ENCODE measurements around the gene PRR19. TPM values are rescaled to one million over a fixed set of nuclear protein-coding genes. Genes with fewer than 3 reads are reported as not detected.

Gene PRR19
- total and polyA plus RNA-seq, 10 of the 15 experiments (the other 5 are each of a cell fraction or from before 2014, with no cell fraction given) = 0.09 to 1.7 (median 0.73) TPM; not detected in 1

DNA sequence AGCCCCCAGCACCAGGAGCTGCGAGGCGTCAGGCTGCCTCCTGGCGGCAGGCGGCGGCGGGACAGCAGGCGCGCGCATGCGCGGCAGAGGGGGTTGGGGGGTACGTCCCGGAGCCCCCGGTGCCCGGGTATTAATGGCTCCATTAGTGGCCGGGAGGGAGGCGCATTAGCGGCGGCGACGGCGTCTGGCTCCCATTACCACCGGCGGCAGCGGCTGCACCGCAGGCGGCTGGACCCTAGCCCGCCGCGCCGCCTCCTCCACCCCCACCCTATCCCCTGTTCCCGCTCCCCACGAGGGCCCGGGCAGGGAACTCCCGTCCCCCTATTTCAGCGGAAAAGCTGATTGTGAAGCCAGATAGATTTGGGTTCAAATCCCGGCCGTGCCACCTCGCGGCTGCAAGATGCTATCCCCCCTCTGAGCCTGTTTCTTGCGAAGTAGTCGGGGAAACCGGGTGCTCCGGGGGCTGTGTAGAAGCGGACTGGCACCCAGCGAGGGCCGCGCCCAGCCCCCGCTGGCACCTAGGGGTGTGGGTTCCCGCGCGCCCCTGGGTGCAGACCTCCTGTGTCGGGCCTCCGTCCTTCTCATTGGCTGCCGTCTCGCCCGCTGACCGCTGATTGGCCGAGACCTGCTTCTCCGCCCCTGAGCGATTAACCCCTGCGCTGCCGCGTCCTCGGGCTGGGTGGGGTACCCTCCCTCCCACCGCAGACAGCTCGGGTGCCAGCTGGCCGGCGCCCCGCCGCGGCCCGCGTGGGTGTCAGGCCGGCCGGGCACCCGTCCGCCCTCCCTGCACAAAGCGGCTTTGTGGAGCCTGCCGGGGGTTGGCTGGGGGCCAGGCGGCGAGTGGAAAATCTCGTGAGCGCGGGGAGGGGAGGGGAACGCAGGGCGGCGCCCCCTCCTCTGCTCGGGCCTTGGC, 21.8 kb upstream of the PRR19 start:
- WGBS (ENCODE audit: insufficient coverage, insufficient replicate concordance, low lambda C conversion rate, missing lambda C conversion rate) = 1% methylated on average over 70 of the region's 89 CpGs
- H3K27me3 ChIP-seq (replicated peaks in 1 of 2; ENCODE audit: control insufficient read depth in 2 of 2, insufficient read depth in 2 of 2, low read length in 1 of 2) = no peaks in the 10 kb centered on the region
- H2AFZ ChIP-seq (ENCODE audit: control insufficient read depth, low read depth, low read length) = peak overlapping the region; percentile 66
- FAIRE-seq (peak; percentile 93), ATAC-seq (peak; percentile 77), DNase-seq (ENCODE audit: low read depth, low spot score) (peak; percentile 74)
- ChIA-PET RAD21 (ENCODE audit: unreplicated experiment) (interaction anchor here (0.6 to 5.5 kb wide), 13 partner anchors 10 to 171 kb away, joined by 3 to 82 read pairs (median 5); partner anchors contain the start of genes CIC, GSK3A and ZNF526), CTCF (interaction anchor here (0.8 to 6.7 kb wide), 28 partner anchors 10 to 176 kb away, joined by 3 to 111 read pairs (median 6); partner anchors contain the start of genes CIC, ERF, GSK3A and POU2F2), POLR2A (interaction anchor here (0.8 to 5.1 kb wide), 6 partner anchors 10 to 148 kb away, joined by 3 to 51 read pairs (median 5); partner anchors contain the start of genes CIC, GSK3A and POU2F2), SMC1A (ENCODE audit: uncharacterized antibody, unreplicated experiment) (interaction anchor here (0.8 to 5.1 kb wide), 15 partner anchors 10 to 171 kb away, joined by 3 to 70 read pairs (median 4); partner anchors contain the start of genes CIC, GSK3A, PAFAH1B3 and POU2F2)
- H3K4me3 ChIP-seq = peak overlapping the region; percentile 98
- intact Hi-C loops (cut with micrococcal nuclease; ENCODE audit: unreplicated experiment) (loop anchor here (2.0 to 5.0 kb wide), 5 partner anchors 35 to 173 kb away; partner anchors contain the start of genes POU2F2 and ZNF526), in situ Hi-C loops (cut with MboI) (loop anchor here (5.0 kb wide), 1 partner anchor 148 kb away; the partner anchor contains the start of gene POU2F2)
- H3K9ac ChIP-seq (ENCODE audit: control insufficient read depth, insufficient read depth, low read length) = peak overlapping the region; percentile 45
- no peaks in the 10 kb centered on the region; a peak in 1 of 4 replicates for H3K36me3 ChIP-seq (ENCODE audit: control insufficient read depth in 2 of 2, insufficient read depth in 2 of 2, low read length in 1 of 2)
- no peaks in the 10 kb centered on the region for H4K20me1 ChIP-seq (ENCODE audit: control insufficient read depth, insufficient read depth)
- H3K4me2 ChIP-seq (ENCODE audit: control insufficient read depth, insufficient read depth) = peak overlapping the region; percentile 97
- peak overlapping the region; percentile 55 for H3K27ac ChIP-seq (ENCODE audit: control insufficient read depth, insufficient read depth)
- H3K4me1 ChIP-seq (ENCODE audit: control insufficient read depth, insufficient read depth, low read length) = peaks cover 49% of the 10 kb centered on the region
- H3K79me2 ChIP-seq (ENCODE audit: control insufficient read depth, insufficient read depth, low read length) = peaks cover 31% of the 10 kb centered on the region
- H3K9me3 ChIP-seq (replicated peaks; ENCODE audit: control insufficient read depth, insufficient read depth, low read length) = no peaks in the 10 kb centered on the region
- no TSS peak for BruUV-seq (replicated peaks)
- TF ChIP-seq RELA (IDR thresholded peaks at IDR 0.05; ENCODE audit: borderline replicate concordance, partially characterized antibody) (no peak), ZNF384 (IDR thresholded peaks at IDR 0.05; ENCODE audit: borderline replicate concordance, low read depth, low read length) (no peak), CREM (IDR thresholded peaks at IDR 0.05; ENCODE audit: low read depth) (0 out of 2 replicates have a peak, but pooled peaks have one; percentile 23), NR2C1 (IDR thresholded peaks at IDR 0.05) (no peak), NKRF (conservative IDR thresholded peaks at IDR 0.05) (peak; percentile 84), RCOR1 (conservative IDR thresholded peaks at IDR 0.05; ENCODE audit: low read depth, low read length) (0 out of 2 replicates have a peak, but pooled peaks have one; percentile 16), EED (IDR thresholded peaks at IDR 0.05; ENCODE audit: low read depth) (no peak), NFYB (IDR thresholded peaks at IDR 0.05; ENCODE audit: insufficient read depth, low read depth, low read length) (peak; percentile 98), E2F8 (IDR thresholded peaks at IDR 0.05; ENCODE audit: low read depth, partially characterized antibody) (peak; percentile 75), CREB1 (IDR thresholded peaks at IDR 0.05; ENCODE audit: low read depth) (peak; percentile 55; the same call in 1 of the 2 replicates), ASH2L (IDR thresholded peaks at IDR 0.05; ENCODE audit: borderline replicate concordance, low read depth) (no peak), MTA3 (IDR thresholded peaks at IDR 0.05; ENCODE audit: borderline replicate concordance, low read length) (0 out of 2 replicates have a peak, but pooled peaks have one; percentile 22), RAD51 (IDR thresholded peaks at IDR 0.05) (no peak), DPF2 (IDR thresholded peaks at IDR 0.05) (peak; percentile 74), TCF12 (IDR thresholded peaks at IDR 0.05; ENCODE audit: low read depth, low read length) (0 out of 2 replicates have a peak, but pooled peaks have one; percentile 29), MTA2 (IDR thresholded peaks at IDR 0.05; ENCODE audit: low read depth) (peak; percentile 17; the same call in 1 of the 2 replicates), TCF3 (IDR thresholded peaks at IDR 0.05; ENCODE audit: borderline replicate concordance, insufficient read depth, low read depth, low read length) (peak; percentile 91)

All from GM12878 (cell line).